ENCODE measurements around the gene RFX4.
"Not testable (repeated sequence)": the region's sequence is repeated elsewhere in the genome, so short reads cannot be mapped to it uniquely, and the experiment has no call there.

The RFX4 gene

GRCh38 chr12:106690569-106691305, 107.9 kb downstream of the RFX4 start:
- no peaks in the 10 kb centered on the region for H4K20me1 ChIP-seq (ENCODE audit: insufficient read depth, low read length)
- no peaks in the 10 kb centered on the region for H3F3A ChIP-seq (ENCODE audit: insufficient read depth, low read length)
- no peak for TF ChIP-seq EZH2 (optimal IDR thresholded peaks at IDR 0.05; ENCODE audit: low read depth, low read length)
- no peak for TF ChIP-seq EZH2phosphoT487 (IDR thresholded peaks at IDR 0.05; ENCODE audit: low read length)
- no peak for TF ChIP-seq CTCF (IDR thresholded peaks at IDR 0.05; ENCODE audit: low read length)
- no peak overlapping the region for H3K4me2 ChIP-seq (ENCODE audit: low read depth, low read length)
- H3K79me2 ChIP-seq (ENCODE audit: low read length) = no peaks in the 10 kb centered on the region
- H3K4me1 ChIP-seq (ENCODE audit: low read length) = no peaks in the 10 kb centered on the region
- no peak for DNase-seq
- H3K9ac ChIP-seq (ENCODE audit: low read length) = no peak overlapping the region
- H3K27me3 ChIP-seq (replicated peaks; ENCODE audit: insufficient read depth, low read length) = no peaks in the 10 kb centered on the region
- H3K36me3 ChIP-seq (replicated peaks; ENCODE audit: insufficient read depth, low read length) = no peaks in the 10 kb centered on the region
- no peak overlapping the region for H2AFZ ChIP-seq (ENCODE audit: low read length)
- H3K27ac ChIP-seq (ENCODE audit: low read length) = no peak overlapping the region
- no peak overlapping the region for H3K4me3 ChIP-seq (ENCODE audit: low read length)
- H3K9me3 ChIP-seq (replicated peaks; ENCODE audit: insufficient read depth, low read length) = no peaks in the 10 kb centered on the region
- H3K9me2 ChIP-seq (replicated peaks; ENCODE audit: insufficient read depth, low read length) = no peaks in the 10 kb centered on the region

GRCh38 chr12:106692033-106692432, 109.2 kb downstream of the RFX4 start:
- H3K27me3 ChIP-seq (replicated peaks; ENCODE audit: insufficient read depth, low read length); H3K9me3 ChIP-seq (replicated peaks; ENCODE audit: insufficient read depth, low read length); H2AFZ ChIP-seq (ENCODE audit: low read length); H3K4me2 ChIP-seq (ENCODE audit: low read depth, low read length); DNase-seq; H3K79me2 ChIP-seq (ENCODE audit: low read length); H4K20me1 ChIP-seq (ENCODE audit: insufficient read depth, low read length); H3F3A ChIP-seq (ENCODE audit: insufficient read depth, low read length); H3K9ac ChIP-seq (ENCODE audit: low read length); H3K36me3 ChIP-seq (replicated peaks; ENCODE audit: insufficient read depth, low read length); H3K9me2 ChIP-seq (replicated peaks; ENCODE audit: insufficient read depth, low read length); H3K4me1 ChIP-seq (ENCODE audit: low read length); H3K27ac ChIP-seq (ENCODE audit: low read length); H3K4me3 ChIP-seq (ENCODE audit: low read length): not testable (repeated sequence)

GRCh38 chr12:106692896-106693820, 110.4 kb downstream of the RFX4 start:
- H3K4me1 ChIP-seq (ENCODE audit: low read length) = no peaks in the 10 kb centered on the region
- no peaks in the 10 kb centered on the region for H3K36me3 ChIP-seq (replicated peaks; ENCODE audit: insufficient read depth, low read length)
- no peaks in the 10 kb centered on the region for H4K20me1 ChIP-seq (ENCODE audit: insufficient read depth, low read length)
- H3K4me3 ChIP-seq (ENCODE audit: low read length) = no peak overlapping the region
- no peaks in the 10 kb centered on the region for H3K27me3 ChIP-seq (replicated peaks; ENCODE audit: insufficient read depth, low read length)
- H3F3A ChIP-seq (ENCODE audit: insufficient read depth, low read length) = no peaks in the 10 kb centered on the region
- H3K9me2 ChIP-seq (replicated peaks; ENCODE audit: insufficient read depth, low read length) = no peaks in the 10 kb centered on the region
- H3K9ac ChIP-seq (ENCODE audit: low read length) = no peak overlapping the region
- DNase-seq = no peak
- no peak overlapping the region for H3K27ac ChIP-seq (ENCODE audit: low read length)
- H3K4me2 ChIP-seq (ENCODE audit: low read depth, low read length) = no peak overlapping the region
- H3K79me2 ChIP-seq (ENCODE audit: low read length) = no peaks in the 10 kb centered on the region
- no peaks in the 10 kb centered on the region for H3K9me3 ChIP-seq (replicated peaks; ENCODE audit: insufficient read depth, low read length)
- no peak for TF ChIP-seq EZH2 (optimal IDR thresholded peaks at IDR 0.05; ENCODE audit: low read depth, low read length)
- TF ChIP-seq CTCF (IDR thresholded peaks at IDR 0.05; ENCODE audit: low read length) = no peak
- no peak for TF ChIP-seq EZH2phosphoT487 (IDR thresholded peaks at IDR 0.05; ENCODE audit: low read length)
- H2AFZ ChIP-seq (ENCODE audit: low read length) = no peak overlapping the region

All from MM.1S (cell line).